ENCODE results near the gene PUS1. TPM values are rescaled to one million over a fixed set of nuclear protein-coding genes. Genes with fewer than 3 reads are reported as not detected.

Gene PUS1
- total and polyA plus RNA-seq, 9 of the 15 experiments (the other 6 are each of a cell fraction or from before 2014, with no cell fraction given) = 1.9 to 90.8 (median 30.0) TPM

GRCh38 chr12:131949431-131950181 is 20.5 kb downstream of the PUS1 start, which contains the start of gene EP400 (continued):
- TF ChIP-seq POLR2AphosphoS2 (IDR thresholded peaks at IDR 0.05; ENCODE audit: low read length) (no peak), HDAC3 (IDR thresholded peaks at IDR 0.05; ENCODE audit: borderline replicate concordance, partially characterized antibody) (no peak), ATF7 (IDR thresholded peaks at IDR 0.05) (peak; percentile 70), ZSCAN32 (CRISPR knock-in tag; IDR thresholded peaks at IDR 0.05) (no peak), MAFK (IDR thresholded peaks at IDR 0.05; ENCODE audit: low read length) (no peak), ZC3H11A (IDR thresholded peaks at IDR 0.05; ENCODE audit: low read depth, low read length) (no peak), ZNF12 (CRISPR knock-in tag; IDR thresholded peaks at IDR 0.05) (no peak), ARHGAP35 (IDR thresholded peaks at IDR 0.05; ENCODE audit: partially characterized antibody) (no peak), RB1 (IDR thresholded peaks at IDR 0.05; ENCODE audit: low read depth) (peak; percentile 93), RBM34 (IDR thresholded peaks at IDR 0.05; ENCODE audit: borderline replicate concordance, insufficient read depth, low read length) (no peak), NR4A1 (CRISPR knock-in tag; IDR thresholded peaks at IDR 0.05) (peak; percentile 77; the same call in 1 of the 2 replicates), NR4A1 (tag; IDR thresholded peaks at IDR 0.05) (0 out of 2 replicates have a peak, but pooled peaks have one; percentile 50), ZBTB7A (IDR thresholded peaks at IDR 0.05; ENCODE audit: borderline replicate concordance, control insufficient read depth, low read depth, low read length) (peak; percentile 50; the same call in 1 of the 2 replicates)
- TF ChIP-seq, protein P1, sequence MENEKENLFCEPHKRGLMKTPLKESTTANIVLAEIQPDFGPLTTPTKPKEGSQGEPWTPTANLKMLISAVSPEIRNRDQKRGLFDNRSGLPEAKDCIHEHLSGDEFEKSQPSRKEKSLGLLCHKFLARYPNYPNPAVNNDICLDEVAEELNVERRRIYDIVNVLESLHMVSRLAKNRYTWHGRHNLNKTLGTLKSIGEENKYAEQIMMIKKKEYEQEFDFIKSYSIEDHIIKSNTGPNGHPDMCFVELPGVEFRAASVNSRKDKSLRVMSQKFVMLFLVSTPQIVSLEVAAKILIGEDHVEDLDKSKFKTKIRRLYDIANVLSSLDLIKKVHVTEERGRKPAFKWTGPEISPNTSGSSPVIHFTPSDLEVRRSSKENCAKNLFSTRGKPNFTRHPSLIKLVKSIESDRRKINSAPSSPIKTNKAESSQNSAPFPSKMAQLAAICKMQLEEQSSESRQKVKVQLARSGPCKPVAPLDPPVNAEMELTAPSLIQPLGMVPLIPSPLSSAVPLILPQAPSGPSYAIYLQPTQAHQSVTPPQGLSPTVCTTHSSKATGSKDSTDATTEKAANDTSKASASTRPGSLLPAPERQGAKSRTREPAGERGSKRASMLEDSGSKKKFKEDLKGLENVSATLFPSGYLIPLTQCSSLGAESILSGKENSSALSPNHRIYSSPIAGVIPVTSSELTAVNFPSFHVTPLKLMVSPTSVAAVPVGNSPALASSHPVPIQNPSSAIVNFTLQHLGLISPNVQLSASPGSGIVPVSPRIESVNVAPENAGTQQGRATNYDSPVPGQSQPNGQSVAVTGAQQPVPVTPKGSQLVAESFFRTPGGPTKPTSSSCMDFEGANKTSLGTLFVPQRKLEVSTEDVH (IDR thresholded peaks at IDR 0.05; ENCODE audit: low read depth, partially characterized antibody) = no peak
- TF ChIP-seq, protein P2, sequence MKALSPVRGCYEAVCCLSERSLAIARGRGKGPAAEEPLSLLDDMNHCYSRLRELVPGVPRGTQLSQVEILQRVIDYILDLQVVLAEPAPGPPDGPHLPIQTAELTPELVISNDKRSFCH (CRISPR knock-in tag; IDR thresholded peaks at IDR 0.05) = no peak
- TF ChIP-seq, protein P2 (tag; IDR thresholded peaks at IDR 0.05) = 0 out of 2 replicates have a peak, but pooled peaks have one; percentile 43
- TF ChIP-seq, protein P3, sequence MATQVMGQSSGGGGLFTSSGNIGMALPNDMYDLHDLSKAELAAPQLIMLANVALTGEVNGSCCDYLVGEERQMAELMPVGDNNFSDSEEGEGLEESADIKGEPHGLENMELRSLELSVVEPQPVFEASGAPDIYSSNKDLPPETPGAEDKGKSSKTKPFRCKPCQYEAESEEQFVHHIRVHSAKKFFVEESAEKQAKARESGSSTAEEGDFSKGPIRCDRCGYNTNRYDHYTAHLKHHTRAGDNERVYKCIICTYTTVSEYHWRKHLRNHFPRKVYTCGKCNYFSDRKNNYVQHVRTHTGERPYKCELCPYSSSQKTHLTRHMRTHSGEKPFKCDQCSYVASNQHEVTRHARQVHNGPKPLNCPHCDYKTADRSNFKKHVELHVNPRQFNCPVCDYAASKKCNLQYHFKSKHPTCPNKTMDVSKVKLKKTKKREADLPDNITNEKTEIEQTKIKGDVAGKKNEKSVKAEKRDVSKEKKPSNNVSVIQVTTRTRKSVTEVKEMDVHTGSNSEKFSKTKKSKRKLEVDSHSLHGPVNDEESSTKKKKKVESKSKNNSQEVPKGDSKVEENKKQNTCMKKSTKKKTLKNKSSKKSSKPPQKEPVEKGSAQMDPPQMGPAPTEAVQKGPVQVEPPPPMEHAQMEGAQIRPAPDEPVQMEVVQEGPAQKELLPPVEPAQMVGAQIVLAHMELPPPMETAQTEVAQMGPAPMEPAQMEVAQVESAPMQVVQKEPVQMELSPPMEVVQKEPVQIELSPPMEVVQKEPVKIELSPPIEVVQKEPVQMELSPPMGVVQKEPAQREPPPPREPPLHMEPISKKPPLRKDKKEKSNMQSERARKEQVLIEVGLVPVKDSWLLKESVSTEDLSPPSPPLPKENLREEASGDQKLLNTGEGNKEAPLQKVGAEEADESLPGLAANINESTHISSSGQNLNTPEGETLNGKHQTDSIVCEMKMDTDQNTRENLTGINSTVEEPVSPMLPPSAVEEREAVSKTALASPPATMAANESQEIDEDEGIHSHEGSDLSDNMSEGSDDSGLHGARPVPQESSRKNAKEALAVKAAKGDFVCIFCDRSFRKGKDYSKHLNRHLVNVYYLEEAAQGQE (IDR thresholded peaks at IDR 0.05; ENCODE audit: borderline replicate concordance) = peak; percentile 57; the same call in 1 of the 2 replicates
- TF ChIP-seq, protein P3 (CRISPR knock-in tag; IDR thresholded peaks at IDR 0.05; ENCODE audit: low read depth) = peak; percentile 83
